GM18526 (cell line): ENCODE measurements around the gene GRIK4.

Experiments used
- POLR2A ChIP-seq: IDR thresholded peaks from 3 replicates; pipeline ENCODE4 v1.6.1; 2011; ENCODE audit not compliant: insufficient read length; ENCODE audit errors: extremely low read depth

Gene GRIK4

GRCh38 chr11:120784566-120785251, 273.2 kb downstream of the GRIK4 start:
- TF ChIP-seq POLR2A, result no peak

GRCh38 chr11:120785576-120785975, 274.0 kb downstream of the GRIK4 start:
- TF ChIP-seq POLR2A, result no peak

GRCh38 chr11:120786206-120786735, 274.7 kb downstream of the GRIK4 start:
- no peak for TF ChIP-seq POLR2A

DNA sequence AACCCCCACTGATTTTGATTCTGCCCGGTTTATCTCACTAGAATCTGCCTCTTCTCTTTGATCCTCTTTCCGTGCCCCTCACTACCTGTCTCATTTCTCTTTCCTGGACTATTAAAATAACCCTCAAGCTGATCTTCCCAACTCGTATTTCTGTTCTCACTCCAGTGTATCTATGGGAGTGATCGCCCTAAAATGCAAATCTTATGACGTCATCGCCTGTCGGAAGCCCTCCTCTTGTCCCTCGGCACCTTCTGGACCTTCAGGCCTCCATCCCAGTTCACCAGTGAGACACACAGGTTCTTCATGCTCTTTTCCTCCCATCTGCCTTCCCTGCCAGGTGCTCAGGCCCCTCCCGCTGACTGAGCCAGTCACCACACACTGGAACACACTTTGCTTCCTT, 277.8 kb downstream of the GRIK4 start:
- no peak for TF ChIP-seq POLR2A

GRCh38 chr11:120792306-120792705, 280.8 kb downstream of the GRIK4 start:
- TF ChIP-seq POLR2A, result no peak

GRCh38 chr11:120793150-120793549, 281.6 kb downstream of the GRIK4 start:
- TF ChIP-seq POLR2A, result no peak

- TF ChIP-seq POLR2A, result no peak
Observed at GRCh38 chr11:120793806-120794479, 282.4 kb downstream of the GRIK4 start.

GRCh38 chr11:120794748-120795147, 283.2 kb downstream of the GRIK4 start:
- TF ChIP-seq POLR2A, result no peak

GRCh38 chr11:120795185-120795584, 283.6 kb downstream of the GRIK4 start:
- TF ChIP-seq POLR2A, result no peak

DNA sequence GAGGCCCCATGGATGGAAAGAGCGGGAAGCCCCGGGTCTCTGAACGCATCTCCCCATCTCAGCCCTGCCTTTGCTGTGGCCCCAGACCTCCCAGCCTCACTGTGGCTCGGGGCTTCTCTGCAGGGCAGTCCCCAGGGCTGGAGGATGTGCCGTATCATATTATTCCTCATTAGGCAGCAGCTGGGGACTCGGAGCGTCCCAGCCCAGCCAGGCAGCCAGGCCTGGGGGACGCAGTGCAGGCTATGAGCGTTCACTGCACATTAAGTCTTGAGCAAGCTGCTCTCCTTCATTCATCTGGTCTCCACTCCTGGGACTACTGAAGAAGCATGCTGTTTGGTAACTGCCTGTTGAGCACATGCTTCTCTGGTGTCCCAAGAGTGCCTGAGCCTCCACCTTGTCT, 285.6 kb downstream of the GRIK4 start:
- no peak for TF ChIP-seq POLR2A

DNA sequence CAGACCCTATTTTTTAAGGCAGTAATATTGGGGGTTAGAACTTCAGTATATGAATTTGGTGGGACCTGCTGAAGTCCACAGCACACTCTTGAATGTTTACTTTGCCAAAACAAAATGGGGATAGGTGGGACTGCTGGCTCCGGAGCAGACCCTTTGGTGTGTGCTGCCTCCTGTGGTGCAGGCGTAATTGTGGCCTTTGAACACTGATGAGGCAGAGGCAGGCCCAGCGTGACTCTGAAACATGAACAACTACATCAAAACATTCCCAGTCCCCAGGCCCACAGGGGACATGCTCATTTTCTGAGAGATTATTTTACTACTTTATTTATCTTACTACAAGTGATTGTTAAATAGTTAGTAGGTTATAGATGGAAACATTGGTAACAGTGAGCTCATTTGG, 287.3 kb downstream of the GRIK4 start:
- TF ChIP-seq POLR2A, result no peak

DNA sequence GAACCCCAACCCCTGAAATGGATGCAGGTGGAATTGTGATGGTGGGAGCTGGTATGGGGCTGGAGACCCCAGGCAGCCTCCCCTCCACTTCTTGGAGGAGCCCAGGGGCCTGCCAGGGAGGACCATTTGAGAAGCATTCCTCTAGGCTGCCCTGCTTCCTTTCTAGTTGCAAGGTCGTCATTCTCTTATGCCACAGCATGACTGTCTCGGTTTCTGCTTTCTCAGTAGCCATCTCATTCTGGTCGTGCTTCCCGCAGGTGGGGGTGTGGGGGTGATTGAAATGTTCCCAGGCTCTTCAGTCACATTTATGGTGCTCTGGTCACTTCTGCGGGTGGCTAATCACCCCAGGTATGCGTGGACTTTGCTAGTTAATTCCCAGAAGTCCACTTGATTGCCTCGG, 288.7 kb downstream of the GRIK4 start:
- no peak for TF ChIP-seq POLR2A

DNA sequence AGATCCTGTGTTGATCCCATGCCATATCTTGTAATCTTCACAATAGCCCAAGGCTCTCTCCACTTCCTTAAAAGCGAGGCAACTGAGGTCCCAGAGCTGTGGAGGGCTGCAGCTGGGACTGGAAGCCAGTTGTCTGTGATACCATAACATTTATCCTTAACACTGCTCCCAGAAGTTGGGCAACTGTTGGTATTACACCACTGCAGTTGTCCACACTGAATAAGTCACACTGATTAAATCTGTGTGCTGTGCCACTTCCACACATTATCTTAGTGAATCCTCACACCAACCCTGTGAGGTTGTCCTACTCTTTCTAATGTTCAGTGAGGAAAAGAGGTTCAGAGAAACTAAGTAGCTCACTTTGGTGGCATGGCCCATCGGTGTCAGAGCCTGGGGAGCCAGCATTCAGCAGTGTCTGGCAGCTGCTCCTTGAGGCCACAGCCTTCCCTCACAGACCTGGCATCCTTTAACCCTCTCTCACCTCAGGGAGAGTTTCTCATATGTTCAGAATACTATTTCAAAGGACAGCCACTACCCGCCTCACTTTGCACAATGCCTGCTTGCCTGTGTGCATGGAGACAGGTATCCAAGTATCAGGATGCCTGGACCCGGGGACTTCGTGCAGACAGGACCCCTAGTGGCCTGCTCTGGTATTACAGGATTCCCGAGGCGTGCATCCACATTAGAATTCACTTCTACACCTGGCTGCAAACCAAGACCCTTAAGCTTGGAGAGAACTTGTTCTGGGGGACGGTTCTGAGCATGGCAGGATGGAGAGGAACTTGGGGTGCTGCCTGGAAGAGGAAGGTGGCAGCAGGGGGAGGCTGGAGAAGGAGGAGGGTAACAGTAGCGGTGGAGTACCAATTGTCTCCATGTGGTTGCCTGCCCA, 290.5 kb downstream of the GRIK4 start:
- TF ChIP-seq POLR2A, result no peak

DNA sequence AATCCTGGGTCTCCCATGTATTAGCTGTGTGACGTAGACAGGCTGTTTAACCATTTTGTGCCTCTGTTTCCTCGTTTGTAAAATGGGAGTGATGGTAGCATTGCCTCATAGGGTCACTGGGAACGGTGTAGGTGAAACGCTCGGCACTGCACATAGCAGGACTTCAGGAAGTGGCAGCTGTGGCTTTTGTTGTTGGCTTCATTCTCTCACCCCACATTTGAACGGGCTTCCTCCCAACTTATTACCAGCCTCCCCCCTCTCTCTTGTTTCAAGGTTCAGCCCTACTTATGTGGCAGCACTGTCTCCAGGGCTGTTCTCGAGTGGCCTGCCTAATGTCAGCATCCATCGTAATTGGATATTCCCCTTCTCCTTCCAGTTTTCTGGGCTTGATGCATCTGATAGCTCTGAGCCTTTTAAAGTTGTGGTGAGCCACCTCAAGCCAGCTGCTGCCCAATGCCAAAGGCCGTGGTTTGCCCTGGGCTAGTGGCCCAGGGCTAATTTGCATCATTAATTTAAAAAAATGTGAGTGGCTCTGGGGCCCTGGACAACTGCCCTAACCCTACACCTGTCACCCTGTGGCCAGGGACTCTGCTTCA, 294.5 kb downstream of the GRIK4 start:
- TF ChIP-seq POLR2A, result no peak
